Mammary epithelial cell (primary cell): ENCODE data around the gene RFTN1.

Experiments
- EZH2 ChIP-seq: IDR thresholded peaks from 2 replicates; pipeline ENCODE4 v1.6.1; 2012; ENCODE audit warnings: low read length, inconsistent platforms, borderline replicate concordance
- TF ChIP-seq, protein P1 (sequence below), 2 donors: IDR thresholded peaks in 1 of 2; conservative IDR thresholded peaks in 1 of 2; 2 replicates each; pipeline ENCODE4 v1.5.1; 2011 to 2012; ENCODE audit warnings: inconsistent platforms in 2 of 2, low read length in 2 of 2, mild to moderate bottlenecking in 2 of 2, control low read depth in 1 of 2, low read depth in 1 of 2; ENCODE audit not compliant: insufficient read depth in 1 of 2; ENCODE audit errors: extremely low read depth in 1 of 2

DNA sequence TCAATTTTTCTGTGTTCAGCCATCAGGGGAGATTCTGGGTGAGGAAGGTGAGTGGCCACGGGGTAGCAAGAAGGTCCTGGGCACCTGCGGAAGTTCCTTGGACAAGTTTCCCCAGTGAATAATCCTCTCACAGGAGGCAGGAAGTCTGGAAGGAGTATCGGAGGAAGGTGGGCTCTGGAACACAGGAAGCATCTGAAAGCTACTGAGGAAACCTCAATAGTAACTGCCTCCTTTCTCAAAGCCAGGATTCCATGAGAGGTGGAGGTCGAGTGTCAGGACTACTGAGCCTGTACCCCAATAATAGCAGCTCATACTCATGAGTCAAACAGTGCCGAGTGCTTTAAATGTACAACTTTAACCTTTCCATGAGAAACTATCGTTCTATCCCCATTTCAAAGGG lies 137.6 kb downstream of the RFTN1 start:
- TF ChIP-seq, protein P1, sequence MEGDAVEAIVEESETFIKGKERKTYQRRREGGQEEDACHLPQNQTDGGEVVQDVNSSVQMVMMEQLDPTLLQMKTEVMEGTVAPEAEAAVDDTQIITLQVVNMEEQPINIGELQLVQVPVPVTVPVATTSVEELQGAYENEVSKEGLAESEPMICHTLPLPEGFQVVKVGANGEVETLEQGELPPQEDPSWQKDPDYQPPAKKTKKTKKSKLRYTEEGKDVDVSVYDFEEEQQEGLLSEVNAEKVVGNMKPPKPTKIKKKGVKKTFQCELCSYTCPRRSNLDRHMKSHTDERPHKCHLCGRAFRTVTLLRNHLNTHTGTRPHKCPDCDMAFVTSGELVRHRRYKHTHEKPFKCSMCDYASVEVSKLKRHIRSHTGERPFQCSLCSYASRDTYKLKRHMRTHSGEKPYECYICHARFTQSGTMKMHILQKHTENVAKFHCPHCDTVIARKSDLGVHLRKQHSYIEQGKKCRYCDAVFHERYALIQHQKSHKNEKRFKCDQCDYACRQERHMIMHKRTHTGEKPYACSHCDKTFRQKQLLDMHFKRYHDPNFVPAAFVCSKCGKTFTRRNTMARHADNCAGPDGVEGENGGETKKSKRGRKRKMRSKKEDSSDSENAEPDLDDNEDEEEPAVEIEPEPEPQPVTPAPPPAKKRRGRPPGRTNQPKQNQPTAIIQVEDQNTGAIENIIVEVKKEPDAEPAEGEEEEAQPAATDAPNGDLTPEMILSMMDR (conservative IDR thresholded peaks at IDR 0.05 in 1 of 2, IDR thresholded peaks at IDR 0.05 in 1 of 2; ENCODE audit: extremely low read depth in 1 of 2, insufficient read depth in 1 of 2, low read depth in 1 of 2, low read length in 2 of 2), result no peak
- TF ChIP-seq EZH2, result no peak
